Vagina (tissue), 2 donors: ENCODE results near the gene NEDD4L.

Experiments
- CTCF ChIP-seq, 3 experiments: fragments of 450-650 bp in 2 of 3; fragments of 200-600 bp in 1 of 3; sonication (generic) in 1 of 3; IDR thresholded peaks; one replicate each; pipeline ENCODE4 v1.5.1; 2017 to 2019; ENCODE audit warnings: antibody characterized with exemption in 3 of 3, mild to moderate bottlenecking in 2 of 3, moderate library complexity in 2 of 3
- POLR2A ChIP-seq, 2 donors: fragments of 450-650 bp; IDR thresholded peaks; one replicate each; pipeline ENCODE4 v1.6.1; 2017; ENCODE audit warnings: antibody characterized with exemption in 2 of 2, mild to moderate bottlenecking in 2 of 2, moderate library complexity in 2 of 2
- POLR2AphosphoS5 ChIP-seq, 2 donors: sonication (generic); formaldehyde crosslinking; IDR thresholded peaks; one replicate each; pipeline ENCODE4 v1.9.0; 2017; ENCODE audit warnings: antibody characterized with exemption in 2 of 2, mild to moderate bottlenecking in 2 of 2, low read depth in 1 of 2; ENCODE audit not compliant: insufficient read depth in 1 of 2

DNA sequence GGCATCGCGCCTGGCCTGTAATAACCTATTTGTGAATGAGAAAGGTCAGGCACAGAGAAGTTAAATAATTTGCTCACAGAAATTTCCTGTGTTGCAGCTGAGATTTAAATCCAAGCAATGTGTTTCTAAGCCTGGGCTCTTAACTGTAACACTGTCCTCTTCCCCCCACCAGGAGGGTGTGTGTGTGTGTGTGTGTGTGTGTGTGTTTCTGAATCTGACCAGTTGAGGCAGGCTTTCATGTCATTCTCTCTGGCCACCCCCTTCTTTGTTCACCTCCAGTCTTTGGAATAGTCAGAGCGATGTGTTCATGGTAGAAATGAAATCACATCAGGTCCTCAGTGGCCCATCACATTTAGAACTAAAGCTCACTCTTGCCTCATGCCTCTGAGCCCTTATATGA lies 81.2 kb downstream of the NEDD4L start:
- TF ChIP-seq POLR2A (IDR thresholded peaks at IDR 0.05) = no peak
- no peak for TF ChIP-seq POLR2AphosphoS5 (IDR thresholded peaks at IDR 0.05; ENCODE audit: insufficient read depth in 1 of 2, low read depth in 1 of 2)
- no peak for TF ChIP-seq CTCF (IDR thresholded peaks at IDR 0.05)
